Measurements from ENCODE around the gene GPC5. TPM values are rescaled to one million over a fixed set of nuclear protein-coding genes. Genes with fewer than 3 reads are reported as not detected.

GPC5 gene
- total and polyA plus RNA-seq, 11 donors: 0.14 to 2.9 (median 0.84) TPM; not detected in 1

DNA sequence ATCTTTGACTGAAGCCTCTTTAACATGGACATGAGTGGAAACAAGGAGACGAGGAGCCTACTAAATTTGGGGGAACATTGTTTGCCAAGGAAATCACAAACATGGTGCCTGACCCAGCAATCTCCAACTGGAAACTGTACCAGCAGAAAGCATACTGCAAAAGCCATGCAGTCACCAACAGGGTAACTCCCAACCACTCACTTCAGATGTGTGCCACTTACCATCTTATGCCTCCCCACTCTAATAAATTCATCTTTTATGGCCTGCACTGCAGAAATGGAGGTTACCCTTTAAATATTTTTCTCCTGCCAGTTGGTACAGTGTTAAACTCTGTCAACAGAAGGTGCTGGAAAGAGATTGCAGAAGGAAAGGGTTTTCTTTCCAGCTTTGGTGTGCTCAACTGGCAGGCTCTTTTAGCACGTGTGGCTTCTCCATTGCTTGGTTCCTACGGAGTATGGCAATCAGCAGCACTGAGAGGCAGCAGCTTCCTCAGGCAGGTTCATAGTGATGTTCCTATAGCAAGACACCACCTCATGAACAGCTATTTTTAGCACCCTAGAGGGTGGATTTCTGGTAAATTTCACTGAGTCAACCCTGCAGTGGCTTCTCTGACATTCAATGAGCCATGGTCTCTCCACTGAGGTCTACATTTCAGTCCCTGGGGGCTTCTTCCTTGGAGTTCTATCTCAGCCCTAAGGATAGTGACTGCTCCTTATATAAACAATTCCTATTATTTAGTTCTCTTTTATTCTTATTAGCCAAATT lies 29.6 kb upstream of the GPC5 start:
- TF ChIP-seq, protein P1, sequence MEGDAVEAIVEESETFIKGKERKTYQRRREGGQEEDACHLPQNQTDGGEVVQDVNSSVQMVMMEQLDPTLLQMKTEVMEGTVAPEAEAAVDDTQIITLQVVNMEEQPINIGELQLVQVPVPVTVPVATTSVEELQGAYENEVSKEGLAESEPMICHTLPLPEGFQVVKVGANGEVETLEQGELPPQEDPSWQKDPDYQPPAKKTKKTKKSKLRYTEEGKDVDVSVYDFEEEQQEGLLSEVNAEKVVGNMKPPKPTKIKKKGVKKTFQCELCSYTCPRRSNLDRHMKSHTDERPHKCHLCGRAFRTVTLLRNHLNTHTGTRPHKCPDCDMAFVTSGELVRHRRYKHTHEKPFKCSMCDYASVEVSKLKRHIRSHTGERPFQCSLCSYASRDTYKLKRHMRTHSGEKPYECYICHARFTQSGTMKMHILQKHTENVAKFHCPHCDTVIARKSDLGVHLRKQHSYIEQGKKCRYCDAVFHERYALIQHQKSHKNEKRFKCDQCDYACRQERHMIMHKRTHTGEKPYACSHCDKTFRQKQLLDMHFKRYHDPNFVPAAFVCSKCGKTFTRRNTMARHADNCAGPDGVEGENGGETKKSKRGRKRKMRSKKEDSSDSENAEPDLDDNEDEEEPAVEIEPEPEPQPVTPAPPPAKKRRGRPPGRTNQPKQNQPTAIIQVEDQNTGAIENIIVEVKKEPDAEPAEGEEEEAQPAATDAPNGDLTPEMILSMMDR (IDR thresholded peaks at IDR 0.05): no peak
- no peak for TF ChIP-seq POLR2A (IDR thresholded peaks at IDR 0.05)
- Histone ChIP-seq H3K36me3 (no peaks in the 10 kb centered on the region), H3K4me1 (peaks cover 0 to 3% (median 0%) of the 10 kb centered on the region in 12 donors), H3K9me3 (no peaks in the 10 kb centered on the region), H3K27me3 (no peaks in the 10 kb centered on the region), H3K4me3 (no peak overlapping the region), H3K27ac (no peak overlapping the region)
- ATAC-seq (no peak), DNase-seq (no peak)
- intact Hi-C loops (cut with DNase I): no loop called here
- 78 to 84% (median 79%) methylated on average over 3 of the region's 3 CpGs for WGBS, 4 donors

DNA sequence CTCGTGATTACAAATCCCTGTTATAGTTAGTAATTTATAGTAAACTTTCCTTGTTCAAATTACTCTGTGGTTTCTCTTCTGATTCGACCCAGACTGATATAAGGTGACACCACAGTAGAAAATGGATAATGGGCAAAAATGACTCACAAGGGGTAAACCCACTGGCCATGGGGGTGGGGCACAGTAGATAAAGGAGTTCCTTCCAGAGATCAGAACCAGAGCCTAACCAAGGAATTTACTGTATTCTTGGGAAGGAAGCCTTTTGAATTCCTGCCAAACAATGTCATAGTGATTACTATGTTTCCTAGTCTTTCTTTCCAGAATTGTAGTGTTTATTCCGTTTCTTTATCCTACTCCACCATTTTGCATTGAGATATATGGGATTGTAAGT lies 29.0 kb upstream of the GPC5 start:
- TF ChIP-seq, protein P1 (IDR thresholded peaks at IDR 0.05): no peak
- no peak for TF ChIP-seq POLR2A (IDR thresholded peaks at IDR 0.05)
- no peaks in the 10 kb centered on the region for H3K27me3 ChIP-seq
- 44 to 58% (median 50%) methylated on average over 3 of the region's 3 CpGs for WGBS, 4 donors
- no peak overlapping the region for H3K27ac ChIP-seq
- no peaks in the 10 kb centered on the region for H3K36me3 ChIP-seq
- DNase-seq (no peak), ATAC-seq (no peak)
- no peak overlapping the region for H3K4me3 ChIP-seq
- intact Hi-C loops (cut with DNase I): no loop called here
- no peaks in the 10 kb centered on the region for H3K9me3 ChIP-seq
- H3K4me1 ChIP-seq: peaks cover 0 to 3% (median 0%) of the 10 kb centered on the region in 12 donors

DNA sequence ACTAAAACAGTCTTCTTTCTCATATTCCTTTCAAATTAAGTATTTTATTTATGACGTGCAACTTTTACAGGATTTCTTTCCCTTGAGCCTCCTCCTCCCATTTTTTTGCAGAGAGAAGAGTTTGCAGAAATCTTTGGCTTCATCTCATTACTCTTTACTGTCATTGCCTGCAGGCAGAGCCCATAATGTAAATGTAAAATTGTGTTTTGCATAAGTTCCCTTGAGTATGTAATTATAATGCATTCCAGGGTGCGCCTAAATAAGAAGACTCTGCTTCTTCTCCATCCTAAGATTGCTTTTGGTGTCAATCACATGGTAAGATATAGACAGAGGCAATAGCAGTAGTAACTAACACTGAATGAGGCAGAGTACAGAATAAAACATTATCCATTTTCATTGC lies 27.9 kb upstream of the GPC5 start:
- Histone ChIP-seq H3K36me3 (no peaks in the 10 kb centered on the region), H3K9me3 (no peaks in the 10 kb centered on the region), H3K27ac (no peak overlapping the region), H3K27me3 (no peaks in the 10 kb centered on the region), H3K4me3 (no peak overlapping the region), H3K4me1 (peaks cover 0 to 3% (median 0%) of the 10 kb centered on the region in 12 donors)
- TF ChIP-seq, protein P1 (IDR thresholded peaks at IDR 0.05): no peak
- TF ChIP-seq POLR2A (IDR thresholded peaks at IDR 0.05): no peak
- 83 to 96% (median 94%) methylated on average over 2 of the region's 2 CpGs for WGBS, 4 donors
- ATAC-seq (no peak), DNase-seq (no peak)
- intact Hi-C loops (cut with DNase I): no loop called here

DNA sequence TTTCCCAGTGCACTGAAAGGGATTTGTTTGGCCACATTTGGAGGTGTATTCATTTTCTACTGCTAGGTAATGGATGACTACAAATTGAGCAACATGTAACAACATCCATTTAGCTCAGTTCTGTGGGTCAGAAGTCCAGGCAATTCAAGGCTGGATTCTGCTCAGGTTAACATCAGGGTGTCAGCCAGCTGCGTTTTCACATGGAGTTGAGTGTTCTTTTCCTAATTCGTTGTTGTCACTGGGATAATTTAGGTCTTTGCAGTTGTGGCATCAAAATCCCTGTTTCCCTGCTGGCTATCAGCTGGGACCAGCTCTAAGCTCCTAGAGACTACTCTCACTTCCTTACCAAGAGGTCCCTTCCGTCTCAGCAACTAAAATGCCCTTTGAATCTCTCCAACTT lies 25.5 kb upstream of the GPC5 start:
- TF ChIP-seq POLR2A (IDR thresholded peaks at IDR 0.05): no peak
- TF ChIP-seq, protein P1 (IDR thresholded peaks at IDR 0.05): no peak
- no peak for DNase-seq
- Histone ChIP-seq H3K9me3 (no peaks in the 10 kb centered on the region), H3K27ac (no peak overlapping the region), H3K4me3 (no peak overlapping the region), H3K4me1 (peaks cover 0 to 3% (median 0%) of the 10 kb centered on the region in 12 donors), H3K27me3 (no peaks in the 10 kb centered on the region), H3K36me3 (no peaks in the 10 kb centered on the region)
- ATAC-seq: no peak
- WGBS, 4 donors: 69 to 80% (median 74%) methylated on average over 3 of the region's 3 CpGs
- intact Hi-C loops (cut with DNase I): no loop called here
